HepG2 (cell line): ENCODE results near the gene CATSPERD. TPM values are rescaled to one million over a fixed set of nuclear protein-coding genes. Genes with fewer than 3 reads are reported as not detected.

ENCODE experiments used
- BCL3 ChIP-seq: sonication (generic); formaldehyde crosslinking; IDR thresholded peaks from 2 replicates; pipeline ENCODE4 v1.5.1; 2020; ENCODE audit warnings: mild to moderate bottlenecking, missing genetic modification reagents, moderate library complexity
- FIP1L1 ChIP-seq: fragments of 200-400 bp; formaldehyde crosslinking; IDR thresholded peaks from 2 replicates; pipeline ENCODE4 v1.6.1; 2018; ENCODE audit warnings: low read depth, mild to moderate bottlenecking, low read length, moderate library complexity, borderline replicate concordance; ENCODE audit not compliant: insufficient read depth
- RBAK ChIP-seq: sonication (generic); formaldehyde crosslinking; IDR thresholded peaks from 2 replicates; pipeline ENCODE4 v1.5.1; 2020; ENCODE audit warnings: mild to moderate bottlenecking, missing genetic modification reagents
- RXRA ChIP-seq: sonication (generic); formaldehyde crosslinking; IDR thresholded peaks from 2 replicates; pipeline ENCODE4 v1.5.1; 2020; ENCODE audit warnings: missing genetic modification reagents
- SMAD1 ChIP-seq: sonication (generic); formaldehyde crosslinking; IDR thresholded peaks from 2 replicates; pipeline ENCODE4 v1.4.0; 2020; ENCODE audit warnings: missing genetic modification reagents, low read depth, mild to moderate bottlenecking, borderline replicate concordance
- ZC3H13 ChIP-seq: sonication (generic); formaldehyde crosslinking; IDR thresholded peaks from 2 replicates; pipeline ENCODE4 v1.8.1; 2023; ENCODE audit warnings: mild to moderate bottlenecking, missing genetic modification reagents, moderate library complexity
- ZNF230 ChIP-seq: sonication (generic); formaldehyde crosslinking; IDR thresholded peaks from 2 replicates; pipeline ENCODE4 v1.4.0; 2020; ENCODE audit warnings: mild to moderate bottlenecking, missing genetic modification reagents
- ZNF280B ChIP-seq: sonication (generic); formaldehyde crosslinking; IDR thresholded peaks from 2 replicates; pipeline ENCODE4 v1.5.0; 2020; ENCODE audit warnings: missing genetic modification reagents, mild to moderate bottlenecking, borderline replicate concordance
- ZNF431 ChIP-seq: sonication (generic); formaldehyde crosslinking; IDR thresholded peaks from 2 replicates; pipeline ENCODE4 v1.9.0; 2022; ENCODE audit warnings: missing genetic modification reagents, low read depth, mild to moderate bottlenecking, borderline replicate concordance
- ZNF501 ChIP-seq: sonication (generic); formaldehyde crosslinking; IDR thresholded peaks from 2 replicates; pipeline ENCODE4 v1.5.1; 2020; ENCODE audit warnings: mild to moderate bottlenecking, moderate library complexity, missing genetic modification reagents
- ZNF619 ChIP-seq: sonication (generic); formaldehyde crosslinking; IDR thresholded peaks from 2 replicates; pipeline ENCODE4 v1.4.0; 2020; ENCODE audit warnings: mild to moderate bottlenecking, missing genetic modification reagents
- ZNF777 ChIP-seq: sonication (generic); formaldehyde crosslinking; IDR thresholded peaks from 2 replicates; pipeline ENCODE4 v1.4.0; 2020; ENCODE audit warnings: missing genetic modification reagents
- polyA plus RNA-seq, 8 experiments: library from polyadenylated mRNA; depleted of rRNA in 3 of 8; stranded (reverse) in 7 of 8; unstranded in 1 of 8; fragments of >200 nt; fragmentation: Illumina TruSeq in 4 of 8; extraction: Trizol in 4 of 8; gene quantifications; 2 replicates each; pipeline versions ENCODE4 v1.2.1 to v1.2.3, GENCODE V29; 2011 to 2016; ENCODE audit warnings: low read depth in 4 of 8, missing spikeins in 1 of 8, mixed read lengths in 1 of 8; ENCODE audit not compliant: insufficient read depth in 1 of 8
- total RNA-seq, 5 experiments: library from RNA; depleted of rRNA; stranded (reverse); fragments of >200 nt; fragmentation: Illumina TruSeq; extraction: Trizol; gene quantifications; 2 replicates each; pipeline ENCODE4 v1.2.3, GENCODE V29; 2016; ENCODE audit warnings: low read depth in 1 of 5
- TF ChIP-seq, protein P1 (sequence below): sonication (generic); formaldehyde crosslinking; IDR thresholded peaks from 2 replicates; pipeline ENCODE4 v1.8.1; 2022; ENCODE audit warnings: low read depth, mild to moderate bottlenecking, missing genetic modification reagents
- TF ChIP-seq, protein P2 (sequence below): sonication (generic); formaldehyde crosslinking; IDR thresholded peaks from 2 replicates; pipeline ENCODE4 v1.5.1; 2020; ENCODE audit warnings: mild to moderate bottlenecking, missing genetic modification reagents, moderate library complexity
- TF ChIP-seq, protein P3 (sequence below), 2 experiments: sonication (generic) in 1 of 2; formaldehyde crosslinking in 1 of 2; IDR thresholded peaks; 2 replicates each; pipeline versions ENCODE4 v1.4.0 to v1.6.1; 2018 to 2020; ENCODE audit warnings: missing genetic modification reagents in 2 of 2, borderline replicate concordance in 1 of 2, low read depth in 1 of 2, mild to moderate bottlenecking in 1 of 2, missing biosample characterization in 1 of 2

Gene CATSPERD
- total and polyA plus RNA-seq, 2 of the 13 experiments (the other 11 are each of a cell fraction or from before 2014, with no cell fraction given), result 0.04 TPM; not detected in 1

GRCh38 chr19:5687360-5688198, 32.9 kb upstream of the CATSPERD start (continued):
- TF ChIP-seq FIP1L1 (no peak), SMAD1 (CRISPR knock-in tag) (no peak), RXRA (CRISPR knock-in tag) (0 out of 2 replicates have a peak, but pooled peaks have one; percentile 12), ZNF777 (CRISPR knock-in tag) (peak; percentile 44), ZNF501 (CRISPR knock-in tag) (no peak), ZNF619 (CRISPR knock-in tag) (peak; percentile 46; the same call in 1 of the 2 replicates), ZNF431 (CRISPR knock-in tag) (no peak), RBAK (CRISPR knock-in tag) (no peak), BCL3 (CRISPR knock-in tag) (0 out of 2 replicates have a peak, but pooled peaks have one; percentile 2), ZNF280B (CRISPR knock-in tag) (0 out of 2 replicates have a peak, but pooled peaks have one; percentile 11), ZC3H13 (CRISPR knock-in tag) (0 out of 2 replicates have a peak, but pooled peaks have one; percentile 60), ZNF230 (no peak)
- TF ChIP-seq, protein P1, sequence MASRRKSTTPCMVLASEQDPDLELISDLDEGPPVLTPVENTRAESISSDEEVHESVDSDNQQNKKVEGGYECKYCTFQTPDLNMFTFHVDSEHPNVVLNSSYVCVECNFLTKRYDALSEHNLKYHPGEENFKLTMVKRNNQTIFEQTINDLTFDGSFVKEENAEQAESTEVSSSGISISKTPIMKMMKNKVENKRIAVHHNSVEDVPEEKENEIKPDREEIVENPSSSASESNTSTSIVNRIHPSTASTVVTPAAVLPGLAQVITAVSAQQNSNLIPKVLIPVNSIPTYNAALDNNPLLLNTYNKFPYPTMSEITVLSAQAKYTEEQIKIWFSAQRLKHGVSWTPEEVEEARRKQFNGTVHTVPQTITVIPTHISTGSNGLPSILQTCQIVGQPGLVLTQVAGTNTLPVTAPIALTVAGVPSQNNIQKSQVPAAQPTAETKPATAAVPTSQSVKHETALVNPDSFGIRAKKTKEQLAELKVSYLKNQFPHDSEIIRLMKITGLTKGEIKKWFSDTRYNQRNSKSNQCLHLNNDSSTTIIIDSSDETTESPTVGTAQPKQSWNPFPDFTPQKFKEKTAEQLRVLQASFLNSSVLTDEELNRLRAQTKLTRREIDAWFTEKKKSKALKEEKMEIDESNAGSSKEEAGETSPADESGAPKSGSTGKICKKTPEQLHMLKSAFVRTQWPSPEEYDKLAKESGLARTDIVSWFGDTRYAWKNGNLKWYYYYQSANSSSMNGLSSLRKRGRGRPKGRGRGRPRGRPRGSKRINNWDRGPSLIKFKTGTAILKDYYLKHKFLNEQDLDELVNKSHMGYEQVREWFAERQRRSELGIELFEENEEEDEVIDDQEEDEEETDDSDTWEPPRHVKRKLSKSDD (CRISPR knock-in tag), result no peak
- TF ChIP-seq, protein P2, sequence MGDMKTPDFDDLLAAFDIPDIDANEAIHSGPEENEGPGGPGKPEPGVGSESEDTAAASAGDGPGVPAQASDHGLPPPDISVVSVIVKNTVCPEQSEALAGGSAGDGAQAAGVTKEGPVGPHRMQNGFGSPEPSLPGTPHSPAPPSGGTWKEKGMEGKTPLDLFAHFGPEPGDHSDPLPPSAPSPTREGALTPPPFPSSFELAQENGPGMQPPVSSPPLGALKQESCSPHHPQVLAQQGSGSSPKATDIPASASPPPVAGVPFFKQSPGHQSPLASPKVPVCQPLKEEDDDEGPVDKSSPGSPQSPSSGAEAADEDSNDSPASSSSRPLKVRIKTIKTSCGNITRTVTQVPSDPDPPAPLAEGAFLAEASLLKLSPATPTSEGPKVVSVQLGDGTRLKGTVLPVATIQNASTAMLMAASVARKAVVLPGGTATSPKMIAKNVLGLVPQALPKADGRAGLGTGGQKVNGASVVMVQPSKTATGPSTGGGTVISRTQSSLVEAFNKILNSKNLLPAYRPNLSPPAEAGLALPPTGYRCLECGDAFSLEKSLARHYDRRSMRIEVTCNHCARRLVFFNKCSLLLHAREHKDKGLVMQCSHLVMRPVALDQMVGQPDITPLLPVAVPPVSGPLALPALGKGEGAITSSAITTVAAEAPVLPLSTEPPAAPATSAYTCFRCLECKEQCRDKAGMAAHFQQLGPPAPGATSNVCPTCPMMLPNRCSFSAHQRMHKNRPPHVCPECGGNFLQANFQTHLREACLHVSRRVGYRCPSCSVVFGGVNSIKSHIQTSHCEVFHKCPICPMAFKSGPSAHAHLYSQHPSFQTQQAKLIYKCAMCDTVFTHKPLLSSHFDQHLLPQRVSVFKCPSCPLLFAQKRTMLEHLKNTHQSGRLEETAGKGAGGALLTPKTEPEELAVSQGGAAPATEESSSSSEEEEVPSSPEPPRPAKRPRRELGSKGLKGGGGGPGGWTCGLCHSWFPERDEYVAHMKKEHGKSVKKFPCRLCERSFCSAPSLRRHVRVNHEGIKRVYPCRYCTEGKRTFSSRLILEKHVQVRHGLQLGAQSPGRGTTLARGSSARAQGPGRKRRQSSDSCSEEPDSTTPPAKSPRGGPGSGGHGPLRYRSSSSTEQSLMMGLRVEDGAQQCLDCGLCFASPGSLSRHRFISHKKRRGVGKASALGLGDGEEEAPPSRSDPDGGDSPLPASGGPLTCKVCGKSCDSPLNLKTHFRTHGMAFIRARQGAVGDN (CRISPR knock-in tag), result peak; percentile 33
- TF ChIP-seq, protein P3, sequence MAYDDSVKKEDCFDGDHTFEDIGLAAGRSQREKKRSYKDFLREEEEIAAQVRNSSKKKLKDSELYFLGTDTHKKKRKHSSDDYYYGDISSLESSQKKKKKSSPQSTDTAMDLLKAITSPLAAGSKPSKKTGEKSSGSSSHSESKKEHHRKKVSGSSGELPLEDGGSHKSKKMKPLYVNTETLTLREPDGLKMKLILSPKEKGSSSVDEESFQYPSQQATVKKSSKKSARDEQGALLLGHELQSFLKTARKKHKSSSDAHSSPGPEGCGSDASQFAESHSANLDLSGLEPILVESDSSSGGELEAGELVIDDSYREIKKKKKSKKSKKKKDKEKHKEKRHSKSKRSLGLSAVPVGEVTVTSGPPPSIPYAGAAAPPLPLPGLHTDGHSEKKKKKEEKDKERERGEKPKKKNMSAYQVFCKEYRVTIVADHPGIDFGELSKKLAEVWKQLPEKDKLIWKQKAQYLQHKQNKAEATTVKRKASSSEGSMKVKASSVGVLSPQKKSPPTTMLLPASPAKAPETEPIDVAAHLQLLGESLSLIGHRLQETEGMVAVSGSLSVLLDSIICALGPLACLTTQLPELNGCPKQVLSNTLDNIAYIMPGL (CRISPR knock-in tag; IDR thresholded peaks at IDR 0.05; ENCODE audit: borderline replicate concordance in 1 of 2, low read depth in 1 of 2), result peak in 1 of 2 experiments; percentile 23; a peak in 1 of 4 replicates
